Brain pericyte (primary cell): ENCODE results near the gene KLF4.

Source experiments
- DNase-seq: peaks from one replicate; pipeline ENCODE4 v3.0.0-alpha.2; 2012; ENCODE audit warnings: low read depth, low spot score

The KLF4 gene

DNA sequence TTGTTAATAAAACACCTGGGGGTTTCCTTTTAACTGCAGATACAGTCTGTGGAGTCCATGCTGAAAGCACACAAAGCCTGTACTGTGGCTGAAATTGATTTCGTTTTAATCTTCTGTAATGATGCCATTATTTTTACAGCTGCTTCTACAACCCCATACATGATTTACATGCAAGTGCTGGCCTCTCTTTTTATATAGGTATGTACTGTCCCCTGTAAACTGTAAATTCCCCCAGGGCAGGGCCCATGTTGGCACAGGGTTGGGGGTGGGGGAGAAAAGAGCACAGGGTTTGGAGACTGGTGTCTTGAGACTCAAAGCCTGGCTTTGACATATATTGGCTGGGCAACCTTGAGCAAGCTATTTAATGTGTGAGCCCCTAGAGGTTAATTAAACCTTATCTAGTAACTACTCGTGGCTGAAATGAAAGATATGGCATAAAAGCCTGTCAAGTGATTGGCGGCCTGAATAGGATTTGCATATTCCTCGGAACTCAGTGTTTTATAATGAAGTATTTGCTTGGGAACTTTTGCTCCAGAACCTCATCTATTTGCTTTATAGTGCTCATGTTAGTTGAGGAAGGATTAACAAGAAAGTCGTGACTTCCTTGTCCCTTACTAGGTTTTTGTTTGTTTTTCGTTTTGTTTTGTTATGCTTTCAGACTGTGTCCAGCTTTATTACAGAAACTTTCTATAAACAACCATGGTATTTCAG, 34.0 kb downstream of the KLF4 start:
- DNase-seq = no peak

DNA sequence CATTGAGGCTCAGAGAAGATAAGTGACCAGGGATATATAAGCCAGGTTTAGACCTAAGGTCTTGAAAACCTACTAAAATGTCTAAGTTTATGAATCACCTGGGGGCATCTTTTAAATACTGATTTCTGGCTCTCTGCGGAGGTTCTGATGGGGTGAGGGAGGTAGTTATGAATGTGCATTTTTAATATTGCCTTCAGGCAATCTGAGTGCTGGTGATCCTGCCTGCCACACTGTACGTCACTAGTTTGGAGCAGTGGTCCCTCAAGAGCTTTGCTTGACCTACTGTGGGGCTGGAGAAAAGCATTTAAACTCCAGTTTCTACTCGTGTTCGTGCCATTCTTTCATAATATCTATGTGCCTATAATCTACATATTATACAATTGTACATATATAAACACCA, 36.1 kb downstream of the KLF4 start:
- no peak for DNase-seq

DNA sequence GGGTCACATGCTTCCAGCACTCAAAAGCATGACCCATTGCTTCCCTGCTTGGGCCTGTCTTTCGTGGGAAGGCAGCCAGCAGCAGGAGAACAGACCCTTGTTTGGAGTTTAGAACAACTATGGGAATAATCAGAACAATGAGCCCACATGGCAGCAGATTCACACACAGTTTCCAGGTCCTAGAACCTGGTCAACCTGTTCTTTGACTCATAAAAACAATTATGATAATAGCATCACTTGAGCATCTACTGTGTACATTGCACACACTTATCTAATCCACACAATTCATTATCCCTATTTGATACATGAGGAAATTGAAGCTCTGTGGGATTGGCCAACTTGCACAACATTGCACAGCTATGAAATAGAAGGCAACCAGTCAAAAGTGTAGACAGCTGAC, 41.7 kb downstream of the KLF4 start:
- DNase-seq = no peak

DNA sequence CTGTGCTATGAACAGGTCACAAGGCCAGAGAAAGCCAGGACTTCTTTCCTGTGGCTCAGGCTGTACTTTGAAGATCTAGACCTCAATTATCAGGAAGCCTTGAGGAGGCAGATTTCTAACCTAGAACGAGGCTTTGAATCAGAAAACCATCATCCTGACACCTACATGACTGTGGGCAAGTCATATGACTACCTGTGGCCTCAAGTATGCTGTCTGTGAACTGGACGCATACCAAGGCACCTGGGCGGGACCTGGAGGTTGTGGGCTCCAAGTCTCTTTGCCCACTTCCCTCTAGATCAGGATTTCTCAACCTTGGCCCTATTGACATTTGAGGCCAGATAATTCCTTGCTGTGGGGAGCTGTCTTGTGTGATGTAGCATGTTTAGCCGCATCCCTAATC, 42.5 kb downstream of the KLF4 start:
- no peak for DNase-seq

DNA sequence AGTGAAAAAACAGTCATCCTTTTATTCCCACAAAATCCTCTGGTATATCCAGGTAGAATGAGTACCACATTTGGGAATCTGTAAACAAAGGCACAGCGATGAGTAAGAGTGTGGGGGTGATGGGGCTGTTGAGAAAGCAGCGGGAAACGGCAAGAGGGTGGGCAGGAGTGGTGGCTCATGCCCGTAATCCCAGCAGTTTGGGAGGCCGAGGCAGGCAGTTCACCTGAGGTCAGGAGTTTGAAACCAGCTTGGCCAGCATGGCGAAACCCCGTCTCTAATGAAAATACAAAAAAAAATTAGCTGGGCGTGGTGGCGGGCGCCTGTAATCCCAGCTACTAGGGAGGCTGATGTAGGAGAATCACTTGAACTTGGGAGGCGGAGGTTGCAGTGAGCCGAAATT, 43.1 kb downstream of the KLF4 start:
- DNase-seq = no peak

DNA sequence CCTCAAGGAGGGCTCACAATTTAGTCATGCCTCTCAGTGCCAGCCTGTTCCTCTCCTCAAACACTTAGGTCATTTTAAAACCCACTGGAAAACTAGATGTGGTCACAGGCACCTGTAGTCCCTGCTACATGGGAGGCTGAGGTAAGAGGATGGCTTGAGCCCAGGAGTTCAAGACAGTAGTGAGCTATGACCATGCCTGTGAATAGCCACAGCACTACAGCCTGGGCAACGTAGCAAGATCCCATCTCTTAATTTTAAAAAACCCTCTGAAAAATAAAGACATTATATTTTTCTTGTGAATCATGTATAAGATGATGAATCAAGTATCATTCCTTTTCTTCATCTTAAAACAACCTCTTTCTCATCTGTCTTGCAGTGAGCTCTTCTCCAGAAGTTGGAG, 45.8 kb downstream of the KLF4 start:
- no peak for DNase-seq

DNA sequence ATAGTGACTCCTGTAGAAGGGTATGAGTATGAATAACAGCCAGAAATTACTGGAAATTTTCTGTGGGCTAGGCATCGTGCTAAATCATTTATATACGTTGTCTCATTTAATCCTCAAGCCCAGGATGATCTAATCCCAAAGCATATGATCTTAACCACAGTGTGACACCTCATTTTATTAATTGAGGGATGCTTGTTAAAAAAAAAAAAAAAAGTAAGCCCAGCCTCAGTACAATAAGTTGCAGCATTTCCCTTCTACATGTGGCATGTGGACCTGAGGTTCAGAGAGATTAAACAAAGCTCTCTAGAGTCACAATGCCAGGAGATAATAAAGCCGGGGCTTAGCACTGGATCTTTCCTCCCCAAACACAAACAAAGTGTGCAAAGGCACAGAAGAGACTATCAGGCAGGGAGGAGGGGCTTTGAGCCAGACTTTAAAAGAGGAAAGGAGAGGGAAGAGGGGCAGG, 49.5 kb downstream of the KLF4 start:
- DNase-seq = no peak

DNA sequence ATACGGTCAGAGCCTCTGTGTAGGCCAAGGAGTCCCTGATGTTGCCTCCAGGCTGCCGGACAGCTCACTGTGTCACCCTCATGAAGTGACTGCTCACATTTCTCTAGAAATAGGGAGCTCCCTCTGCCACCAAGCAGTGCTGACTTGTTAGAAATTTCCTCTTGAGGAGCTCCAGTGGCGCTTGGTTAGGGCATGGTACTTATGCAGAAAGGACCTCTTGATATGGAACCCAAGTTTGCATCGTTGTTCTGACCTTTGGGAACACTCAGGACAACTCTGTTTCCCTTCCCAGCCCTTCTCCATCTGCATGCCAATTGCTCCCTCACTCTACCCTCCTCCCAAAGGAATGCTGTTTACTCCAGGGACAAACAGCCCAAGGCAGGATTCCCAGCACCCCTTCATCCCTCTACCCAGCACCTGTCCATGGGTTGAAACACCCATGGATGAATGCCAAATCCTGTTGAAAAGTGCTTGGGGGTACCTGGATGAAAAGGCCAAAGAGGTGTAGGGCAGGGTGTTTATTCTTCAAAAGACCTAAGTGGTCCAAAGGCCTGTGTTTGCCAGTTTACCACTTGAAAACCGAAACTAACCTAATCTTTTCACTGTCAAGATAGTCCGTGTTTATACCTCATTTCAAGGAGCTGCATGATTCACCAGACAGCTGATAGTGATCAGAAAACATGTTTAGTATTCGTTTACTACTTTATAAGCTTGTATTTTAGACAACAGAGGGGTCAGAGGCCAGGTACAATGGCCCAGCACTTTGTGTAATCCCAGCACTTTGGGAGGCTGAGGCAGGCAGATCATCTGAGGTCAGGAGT, 51.1 kb downstream of the KLF4 start:
- no peak for DNase-seq

DNA sequence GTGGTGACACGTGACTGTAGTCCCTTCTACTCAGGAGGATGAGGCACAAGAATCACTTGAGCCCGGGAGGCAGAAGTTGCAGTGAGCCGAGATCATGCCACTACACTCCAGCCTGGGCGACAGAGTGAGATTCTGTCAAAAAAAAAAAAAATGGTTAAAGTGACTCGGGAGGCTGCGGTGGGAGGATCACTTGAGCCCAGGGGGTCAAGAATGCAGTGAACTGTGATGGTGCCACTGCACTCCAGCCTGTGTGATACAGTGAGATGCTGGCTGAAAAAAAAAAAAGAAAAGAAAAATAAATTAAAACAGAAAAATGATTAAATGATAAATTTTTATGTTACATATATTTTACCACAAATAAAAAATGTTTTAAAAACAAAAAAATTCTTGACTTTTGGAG, 51.9 kb downstream of the KLF4 start:
- no peak for DNase-seq

DNA sequence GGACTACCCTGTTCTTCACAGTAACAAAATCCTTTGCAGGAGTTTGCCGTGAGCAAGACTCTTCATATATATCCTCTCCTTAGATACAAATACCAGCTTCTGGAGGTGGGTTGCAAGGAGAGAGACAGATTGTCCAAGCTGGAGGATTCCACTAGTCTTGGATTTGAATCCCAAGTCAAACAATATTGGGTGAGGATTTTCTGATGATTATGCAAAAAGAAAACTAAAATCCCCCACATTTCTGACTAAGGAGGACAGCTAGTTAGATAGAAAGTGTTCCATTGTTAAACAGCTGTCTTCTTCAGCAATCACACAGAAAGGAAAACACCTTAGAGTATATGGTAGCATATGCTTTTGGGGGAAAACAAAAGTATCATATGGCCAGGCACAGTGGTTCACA, 54.2 kb downstream of the KLF4 start:
- no peak for DNase-seq
